GM12878 (cell line): Measurements from ENCODE around the gene TYROBP. TPM values are rescaled to one million over a fixed set of nuclear protein-coding genes. Genes with fewer than 3 reads are reported as not detected.

Experiments
- ASH2L ChIP-seq: fragments of 300-600, 200-600 bp; sonication (generic); IDR thresholded peaks from 2 replicates; pipeline ENCODE4 v1.6.1; 2017; ENCODE audit warnings: low read depth, mild to moderate bottlenecking, borderline replicate concordance
- BHLHE40 ChIP-seq, 2 experiments: fragments of 450-650 bp in 1 of 2; IDR thresholded peaks; 2 replicates each; pipeline ENCODE4 v1.6.1; 2011 to 2017; ENCODE audit warnings: low read depth in 2 of 2, borderline replicate concordance in 1 of 2, improper control_type of control experiment in 1 of 2, low read length in 1 of 2, mild to moderate bottlenecking in 1 of 2
- CHD1 ChIP-seq: IDR thresholded peaks from 2 replicates; pipeline ENCODE4 v1.6.1; 2012; ENCODE audit warnings: low read depth, low read length, improper control_type of control experiment
- GABPA ChIP-seq: IDR thresholded peaks from 2 replicates; pipeline ENCODE4 v1.6.1; 2014; ENCODE audit warnings: antibody characterized with exemption, low read depth, mild to moderate bottlenecking, inconsistent platforms
- IKZF2 ChIP-seq, 2 experiments: fragments of 450-650 bp; IDR thresholded peaks; 2 replicates each; pipeline ENCODE4 v1.6.1; 2017; ENCODE audit warnings: mild to moderate bottlenecking in 2 of 2, moderate library complexity in 2 of 2
- MEF2B ChIP-seq: fragments of 450-650 bp; IDR thresholded peaks from 2 replicates; pipeline ENCODE4 v1.6.1; 2018; ENCODE audit warnings: mild to moderate bottlenecking, moderate library complexity; ENCODE audit not compliant: partially characterized antibody, poor library complexity, severe bottlenecking
- MTA3 ChIP-seq: IDR thresholded peaks from 2 replicates; pipeline ENCODE4 v1.6.1; 2012; ENCODE audit warnings: low read length, inconsistent platforms, borderline replicate concordance
- NBN ChIP-seq: fragments of 450-650 bp; IDR thresholded peaks from 2 replicates; pipeline ENCODE4 v1.6.1; 2016
- NR2C1 ChIP-seq: fragments of 450-650 bp; IDR thresholded peaks from 2 replicates; pipeline ENCODE4 v1.6.1; 2017; ENCODE audit warnings: antibody characterized with exemption, mild to moderate bottlenecking, moderate library complexity
- NR2C2 ChIP-seq: IDR thresholded peaks from 2 replicates; pipeline ENCODE4 v1.6.1; 2011; ENCODE audit warnings: borderline replicate concordance, low read depth; ENCODE audit not compliant: control insufficient read depth, insufficient read length
- NR2F1 ChIP-seq: fragments of 450-650 bp; conservative IDR thresholded peaks from 2 replicates; pipeline ENCODE4 v1.6.1; 2017; ENCODE audit warnings: mild to moderate bottlenecking
- RB1 ChIP-seq: fragments of 450-650 bp; formaldehyde crosslinking; IDR thresholded peaks from 2 replicates; pipeline ENCODE4 v1.6.1; 2017; ENCODE audit warnings: mild to moderate bottlenecking, borderline replicate concordance
- SPI1 ChIP-seq: IDR thresholded peaks from 2 replicates; pipeline ENCODE4 v1.6.1; 2011; ENCODE audit warnings: low read depth, mild to moderate bottlenecking, low read length, moderate library complexity, borderline replicate concordance; ENCODE audit not compliant: insufficient read depth
- TBL1XR1 ChIP-seq: IDR thresholded peaks from 2 replicates; pipeline ENCODE4 v1.6.1; 2012; ENCODE audit warnings: low read depth, low read length, improper control_type of control experiment
- ZNF24 ChIP-seq: fragments of 450-650 bp; IDR thresholded peaks from 2 replicates; pipeline ENCODE4 v1.6.1; 2017; ENCODE audit warnings: antibody characterized with exemption, mild to moderate bottlenecking
- ZNF274 ChIP-seq: IDR thresholded peaks from one replicate; pipeline ENCODE4 v1.8.0; 2011; ENCODE audit not compliant: insufficient read length, insufficient read depth
- ZNF622 ChIP-seq: fragments of 450-650 bp; IDR thresholded peaks from 2 replicates; pipeline ENCODE4 v1.6.1; 2017; ENCODE audit warnings: mild to moderate bottlenecking, inconsistent platforms
- ZZZ3 ChIP-seq: IDR thresholded peaks from 2 replicates; pipeline ENCODE4 v1.6.1; 2011; ENCODE audit warnings: low read depth; ENCODE audit not compliant: control insufficient read depth, insufficient read length
- polyA plus RNA-seq, 11 experiments: library from polyadenylated mRNA; depleted of rRNA in 4 of 11; unstranded in 6 of 11; stranded (reverse) in 5 of 11; fragments of >200 nt; fragmentation: Nextera tagmentation in 4 of 11; fragmentation: Illumina TruSeq in 1 of 11; extraction: Ambion mirVana in 4 of 11; extraction: Trizol in 1 of 11; gene quantifications; 1 replicate in 1 of 11; 2 replicates in 10 of 11; pipeline versions ENCODE4 v1.2.1 to v1.2.3, GENCODE V29; 2011 to 2016; ENCODE audit warnings: inconsistent platforms in 2 of 11, missing spikeins in 2 of 11, low read depth in 1 of 11
- total RNA-seq, 4 experiments: library from RNA; depleted of rRNA in 3 of 4; stranded (reverse); fragments of >200 nt in 3 of 4; fragmentation: Illumina TruSeq in 1 of 4; extraction: Trizol in 1 of 4; gene quantifications; 2 replicates each; pipeline versions ENCODE4 v1.2.1 to v1.2.3, GENCODE V29; 2013 to 2021
- TF ChIP-seq, protein P1 (sequence below): fragments of 450-650 bp; IDR thresholded peaks from 2 replicates; pipeline ENCODE4 v1.6.1; 2014; ENCODE audit warnings: mild to moderate bottlenecking
- TF ChIP-seq, protein P2 (sequence below): IDR thresholded peaks from 2 replicates; pipeline ENCODE4 v1.6.1; 2011; ENCODE audit warnings: borderline replicate concordance, low read depth, mild to moderate bottlenecking, moderate library complexity, low read length; ENCODE audit not compliant: insufficient read depth, poor library complexity, severe bottlenecking
- TF ChIP-seq, protein P3 (sequence below): IDR thresholded peaks from 2 replicates; pipeline ENCODE4 v1.6.1; 2012; ENCODE audit warnings: low read length, inconsistent platforms

Gene TYROBP
- total and polyA plus RNA-seq, 10 of the 15 experiments (the other 5 are each of a cell fraction or from before 2014, with no cell fraction given), result 0.33 to 2.4 (median 0.58) TPM; not detected in 2

GRCh38 chr19:35889370-35890112, 18.6 kb downstream of the TYROBP start (continued):
- no peak for TF ChIP-seq GABPA
- TF ChIP-seq ZNF24, result no peak
- TF ChIP-seq CHD1, result no peak
- TF ChIP-seq, protein P1, sequence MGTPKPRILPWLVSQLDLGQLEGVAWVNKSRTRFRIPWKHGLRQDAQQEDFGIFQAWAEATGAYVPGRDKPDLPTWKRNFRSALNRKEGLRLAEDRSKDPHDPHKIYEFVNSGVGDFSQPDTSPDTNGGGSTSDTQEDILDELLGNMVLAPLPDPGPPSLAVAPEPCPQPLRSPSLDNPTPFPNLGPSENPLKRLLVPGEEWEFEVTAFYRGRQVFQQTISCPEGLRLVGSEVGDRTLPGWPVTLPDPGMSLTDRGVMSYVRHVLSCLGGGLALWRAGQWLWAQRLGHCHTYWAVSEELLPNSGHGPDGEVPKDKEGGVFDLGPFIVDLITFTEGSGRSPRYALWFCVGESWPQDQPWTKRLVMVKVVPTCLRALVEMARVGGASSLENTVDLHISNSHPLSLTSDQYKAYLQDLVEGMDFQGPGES, result no peak
- peak; percentile 43 for TF ChIP-seq NR2C2
- no peak for TF ChIP-seq ZNF622
- TF ChIP-seq, protein P2, sequence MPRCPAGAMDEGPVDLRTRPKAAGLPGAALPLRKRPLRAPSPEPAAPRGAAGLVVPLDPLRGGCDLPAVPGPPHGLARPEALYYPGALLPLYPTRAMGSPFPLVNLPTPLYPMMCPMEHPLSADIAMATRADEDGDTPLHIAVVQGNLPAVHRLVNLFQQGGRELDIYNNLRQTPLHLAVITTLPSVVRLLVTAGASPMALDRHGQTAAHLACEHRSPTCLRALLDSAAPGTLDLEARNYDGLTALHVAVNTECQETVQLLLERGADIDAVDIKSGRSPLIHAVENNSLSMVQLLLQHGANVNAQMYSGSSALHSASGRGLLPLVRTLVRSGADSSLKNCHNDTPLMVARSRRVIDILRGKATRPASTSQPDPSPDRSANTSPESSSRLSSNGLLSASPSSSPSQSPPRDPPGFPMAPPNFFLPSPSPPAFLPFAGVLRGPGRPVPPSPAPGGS, result no peak
- no peak for TF ChIP-seq RB1
- TF ChIP-seq ASH2L, result no peak
- no peak for TF ChIP-seq IKZF2 (IDR thresholded peaks at IDR 0.05)
- no peak for TF ChIP-seq ZNF274
- no peak for TF ChIP-seq MEF2B
- TF ChIP-seq ZZZ3, result no peak
- no peak for TF ChIP-seq SPI1
- TF ChIP-seq NR2F1, result peak; percentile 95
- TF ChIP-seq BHLHE40 (IDR thresholded peaks at IDR 0.05; ENCODE audit: borderline replicate concordance in 1 of 2, low read depth in 2 of 2, low read length in 1 of 2), result no peak
- TF ChIP-seq, protein P3, sequence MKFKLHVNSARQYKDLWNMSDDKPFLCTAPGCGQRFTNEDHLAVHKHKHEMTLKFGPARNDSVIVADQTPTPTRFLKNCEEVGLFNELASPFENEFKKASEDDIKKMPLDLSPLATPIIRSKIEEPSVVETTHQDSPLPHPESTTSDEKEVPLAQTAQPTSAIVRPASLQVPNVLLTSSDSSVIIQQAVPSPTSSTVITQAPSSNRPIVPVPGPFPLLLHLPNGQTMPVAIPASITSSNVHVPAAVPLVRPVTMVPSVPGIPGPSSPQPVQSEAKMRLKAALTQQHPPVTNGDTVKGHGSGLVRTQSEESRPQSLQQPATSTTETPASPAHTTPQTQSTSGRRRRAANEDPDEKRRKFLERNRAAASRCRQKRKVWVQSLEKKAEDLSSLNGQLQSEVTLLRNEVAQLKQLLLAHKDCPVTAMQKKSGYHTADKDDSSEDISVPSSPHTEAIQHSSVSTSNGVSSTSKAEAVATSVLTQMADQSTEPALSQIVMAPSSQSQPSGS, result no peak
- TF ChIP-seq NBN, result no peak
- peak; percentile 82 for TF ChIP-seq NR2C1
- TF ChIP-seq MTA3, result no peak
- TF ChIP-seq TBL1XR1, result no peak
